ENCODE data around the gene ELF1. TPM values are rescaled to one million over a fixed set of nuclear protein-coding genes. Genes with fewer than 3 reads are reported as not detected.

The ELF1 gene
- total RNA-seq, 1 experiment from 2014 or later: 36.0 TPM

- H3F3A ChIP-seq (ENCODE audit: insufficient read depth, low read depth): peaks cover 21% of the 10 kb centered on the region; the same call in 1 of the 2 replicates
- BruUV-seq (replicated peaks): no TSS peak
- TF ChIP-seq CTCF (conservative IDR thresholded peaks at IDR 0.05) (no peak), EZH2 (IDR thresholded peaks at IDR 0.05; ENCODE audit: low read depth) (no peak)
- H3K4me2 ChIP-seq: 0 out of 2 replicates have a peak overlapping the region, but pooled peaks have one; percentile 93
- no peaks in the 10 kb centered on the region; the same call in 1 of the 2 replicates for H3K36me3 ChIP-seq (ENCODE audit: low read depth)
- H3K27me3 ChIP-seq (ENCODE audit: insufficient read depth, low read depth): no peaks in the 10 kb centered on the region
- no peak for DNase-seq
- POLR2A ChIA-PET (ENCODE audit: unreplicated experiment): no interaction called here
- peaks cover 23% of the 10 kb centered on the region for H3K4me1 ChIP-seq (replicated peaks; ENCODE audit: insufficient read depth)
- H3K79me2 ChIP-seq (ENCODE audit: low read depth): peaks cover 83% of the 10 kb centered on the region
- H3K9me3 ChIP-seq (ENCODE audit: insufficient read depth, low read depth): no peaks in the 10 kb centered on the region
- H2AFZ ChIP-seq: no peak overlapping the region
- H3K9me2 ChIP-seq (ENCODE audit: insufficient read depth): no peaks in the 10 kb centered on the region
- CTCF ChIA-PET: no interaction called here
- intact Hi-C loops (cut with micrococcal nuclease; ENCODE audit: unreplicated experiment): no loop called here
- no peaks in the 10 kb centered on the region for H4K20me1 ChIP-seq (ENCODE audit: insufficient read depth)
- H3K4me3 ChIP-seq: no peak overlapping the region
- H3K27ac ChIP-seq: no peak overlapping the region
Observed at GRCh38 chr13:41056826-41057711, 38.0 kb upstream of the ELF1 start.

GRCh38 chr13:41056194-41056593 is 37.1 kb upstream of the ELF1 start:
- Histone ChIP-seq H2AFZ (no peak overlapping the region), H3K36me3 (ENCODE audit: low read depth) (no peaks in the 10 kb centered on the region; the same call in 1 of the 2 replicates), H3K27ac (no peak overlapping the region), H3K4me1 (replicated peaks; ENCODE audit: insufficient read depth) (peaks cover 23% of the 10 kb centered on the region), H3K27me3 (ENCODE audit: insufficient read depth, low read depth) (no peaks in the 10 kb centered on the region), H3K9me3 (ENCODE audit: insufficient read depth, low read depth) (no peaks in the 10 kb centered on the region), H3K79me2 (ENCODE audit: low read depth) (peaks cover 92% of the 10 kb centered on the region), H3K4me2 (no peak overlapping the region), H3K4me3 (no peak overlapping the region), H4K20me1 (ENCODE audit: insufficient read depth) (no peaks in the 10 kb centered on the region), H3F3A (ENCODE audit: insufficient read depth, low read depth) (peaks cover 14% of the 10 kb centered on the region; the same call in 1 of the 2 replicates), H3K9me2 (ENCODE audit: insufficient read depth) (no peaks in the 10 kb centered on the region)
- BruUV-seq (replicated peaks): no TSS peak
- intact Hi-C loops (cut with micrococcal nuclease; ENCODE audit: unreplicated experiment): no loop called here
- ChIA-PET POLR2A (ENCODE audit: unreplicated experiment) (no interaction called here), CTCF (no interaction called here)
- TF ChIP-seq EZH2 (IDR thresholded peaks at IDR 0.05; ENCODE audit: low read depth) (no peak), CTCF (conservative IDR thresholded peaks at IDR 0.05) (no peak)
- DNase-seq: no peak

GRCh38 chr13:41054919-41055619 is 36.0 kb upstream of the ELF1 start:
- intact Hi-C loops (cut with micrococcal nuclease; ENCODE audit: unreplicated experiment): no loop called here
- BruUV-seq (replicated peaks): no TSS peak
- peaks cover 98% of the 10 kb centered on the region for H3K79me2 ChIP-seq (ENCODE audit: low read depth)
- H3K4me3 ChIP-seq: no peak overlapping the region
- no peak overlapping the region for H2AFZ ChIP-seq
- ChIA-PET POLR2A (ENCODE audit: unreplicated experiment) (interaction anchor here (0.5 kb wide), 1 partner anchor 14 kb away, joined by 18 read pairs; no protein-coding TSS in a partner anchor), CTCF (interaction anchor here (1.0 kb wide), 1 partner anchor 275 kb away, joined by 4 read pairs; no protein-coding TSS in a partner anchor)
- H3K27ac ChIP-seq: no peak overlapping the region
- TF ChIP-seq CTCF (conservative IDR thresholded peaks at IDR 0.05) (no peak), EZH2 (IDR thresholded peaks at IDR 0.05; ENCODE audit: low read depth) (no peak)
- H4K20me1 ChIP-seq (ENCODE audit: insufficient read depth): no peaks in the 10 kb centered on the region
- H3K27me3 ChIP-seq (ENCODE audit: insufficient read depth, low read depth): no peaks in the 10 kb centered on the region
- H3K9me3 ChIP-seq (ENCODE audit: insufficient read depth, low read depth): no peaks in the 10 kb centered on the region
- no peak overlapping the region for H3K4me2 ChIP-seq
- DNase-seq: no peak
- H3K4me1 ChIP-seq (replicated peaks; ENCODE audit: insufficient read depth): peaks cover 23% of the 10 kb centered on the region
- peaks cover 10% of the 10 kb centered on the region; the same call in 1 of the 2 replicates for H3F3A ChIP-seq (ENCODE audit: insufficient read depth, low read depth)
- no peaks in the 10 kb centered on the region; the same call in 1 of the 2 replicates for H3K36me3 ChIP-seq (ENCODE audit: low read depth)
- H3K9me2 ChIP-seq (ENCODE audit: insufficient read depth): no peaks in the 10 kb centered on the region

Measured in PC-9 (cell line).